ENCODE measurements around the gene SPAG16. TPM values are rescaled to one million over a fixed set of nuclear protein-coding genes. Genes with fewer than 3 reads are reported as not detected.

Gene SPAG16
- total and polyA plus RNA-seq, 2 donors from 2014 or later = 35.9 to 38.5 TPM

DNA sequence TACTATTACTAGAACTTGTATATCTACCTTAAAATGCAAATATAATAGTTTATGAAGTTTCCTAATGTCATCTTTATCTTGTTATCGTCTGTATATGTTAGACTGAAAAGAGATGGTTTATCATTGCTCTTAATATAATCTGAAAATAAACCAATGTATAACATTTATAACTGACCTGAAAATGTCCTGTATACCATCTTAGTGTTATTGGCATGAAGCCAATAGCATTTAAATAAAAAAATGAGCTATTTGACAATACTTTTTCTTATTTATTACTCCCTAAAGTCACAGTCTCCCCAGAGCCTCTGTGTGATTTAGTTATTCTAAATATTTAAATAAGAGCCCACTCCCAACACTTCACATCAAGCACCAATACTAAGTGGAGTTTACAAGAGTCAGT lies 1128.4 kb downstream of the SPAG16 start:
- TF ChIP-seq, protein P1, sequence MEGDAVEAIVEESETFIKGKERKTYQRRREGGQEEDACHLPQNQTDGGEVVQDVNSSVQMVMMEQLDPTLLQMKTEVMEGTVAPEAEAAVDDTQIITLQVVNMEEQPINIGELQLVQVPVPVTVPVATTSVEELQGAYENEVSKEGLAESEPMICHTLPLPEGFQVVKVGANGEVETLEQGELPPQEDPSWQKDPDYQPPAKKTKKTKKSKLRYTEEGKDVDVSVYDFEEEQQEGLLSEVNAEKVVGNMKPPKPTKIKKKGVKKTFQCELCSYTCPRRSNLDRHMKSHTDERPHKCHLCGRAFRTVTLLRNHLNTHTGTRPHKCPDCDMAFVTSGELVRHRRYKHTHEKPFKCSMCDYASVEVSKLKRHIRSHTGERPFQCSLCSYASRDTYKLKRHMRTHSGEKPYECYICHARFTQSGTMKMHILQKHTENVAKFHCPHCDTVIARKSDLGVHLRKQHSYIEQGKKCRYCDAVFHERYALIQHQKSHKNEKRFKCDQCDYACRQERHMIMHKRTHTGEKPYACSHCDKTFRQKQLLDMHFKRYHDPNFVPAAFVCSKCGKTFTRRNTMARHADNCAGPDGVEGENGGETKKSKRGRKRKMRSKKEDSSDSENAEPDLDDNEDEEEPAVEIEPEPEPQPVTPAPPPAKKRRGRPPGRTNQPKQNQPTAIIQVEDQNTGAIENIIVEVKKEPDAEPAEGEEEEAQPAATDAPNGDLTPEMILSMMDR (IDR thresholded peaks at IDR 0.05; ENCODE audit: borderline replicate concordance, extremely low read depth, insufficient read depth) = no peak
- no peak overlapping the region for H3K9ac ChIP-seq (ENCODE audit: low read length in 3 of 3)
- no peak for DNase-seq
- H3K9me3 ChIP-seq (ENCODE audit: control insufficient read depth in 2 of 3, insufficient read depth in 1 of 3, low read length in 3 of 3) = no peaks in the 10 kb centered on the region
- intact Hi-C loops (cut with DNase I) = no loop called here
- no peak for FAIRE-seq
- no peaks in the 10 kb centered on the region for H3K4me1 ChIP-seq (ENCODE audit: control insufficient read depth in 2 of 3, insufficient read depth in 2 of 3, low read depth in 1 of 3, low read length in 3 of 3)
- no peaks in the 10 kb centered on the region for H3K36me3 ChIP-seq (ENCODE audit: control insufficient read depth in 2 of 3, insufficient read depth in 3 of 3, low read length in 3 of 3)
- H3K27me3 ChIP-seq (ENCODE audit: control insufficient read depth, insufficient read depth, low read length) = no peaks in the 10 kb centered on the region
- H3K27ac ChIP-seq (ENCODE audit: low read depth in 2 of 2, low read length in 2 of 2) = no peak overlapping the region
- no peak overlapping the region for H3K4me3 ChIP-seq (ENCODE audit: low read length in 3 of 3)

DNA sequence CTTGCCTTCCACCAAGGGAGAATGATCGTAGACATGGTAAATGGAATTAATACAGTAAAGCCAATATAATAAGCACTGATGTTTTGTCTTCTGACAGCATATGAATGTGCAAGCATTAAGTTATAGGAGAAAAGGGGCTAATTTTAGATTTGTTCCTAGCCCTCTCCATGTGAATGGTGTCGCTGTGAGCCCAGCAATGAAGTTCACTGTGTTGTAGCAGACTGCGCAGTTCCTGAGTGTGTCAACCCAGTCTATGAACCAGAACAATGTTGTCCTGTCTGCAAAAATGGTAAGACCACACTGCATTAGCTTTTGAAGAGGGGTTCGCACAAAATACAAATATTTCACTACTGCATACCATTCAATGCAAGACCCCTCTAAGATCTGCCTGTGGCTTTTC lies 1152.2 kb downstream of the SPAG16 start:
- FAIRE-seq = no peak
- intact Hi-C loops (cut with DNase I) = no loop called here
- no peak overlapping the region for H3K27ac ChIP-seq (ENCODE audit: low read depth in 2 of 2, low read length in 2 of 2)
- DNase-seq = no peak
- no peaks in the 10 kb centered on the region for H3K27me3 ChIP-seq (ENCODE audit: control insufficient read depth, insufficient read depth, low read length)
- H3K4me3 ChIP-seq (ENCODE audit: low read length in 3 of 3) = no peak overlapping the region
- no peaks in the 10 kb centered on the region for H3K36me3 ChIP-seq (ENCODE audit: control insufficient read depth in 2 of 3, insufficient read depth in 3 of 3, low read length in 3 of 3)
- TF ChIP-seq, protein P1 (IDR thresholded peaks at IDR 0.05; ENCODE audit: borderline replicate concordance, extremely low read depth, insufficient read depth) = no peak
- no peaks in the 10 kb centered on the region for H3K4me1 ChIP-seq (ENCODE audit: control insufficient read depth in 2 of 3, insufficient read depth in 2 of 3, low read depth in 1 of 3, low read length in 3 of 3)
- H3K9me3 ChIP-seq (ENCODE audit: control insufficient read depth in 2 of 3, insufficient read depth in 1 of 3, low read length in 3 of 3) = no peaks in the 10 kb centered on the region
- H3K9ac ChIP-seq (ENCODE audit: low read length in 3 of 3) = no peak overlapping the region

DNA sequence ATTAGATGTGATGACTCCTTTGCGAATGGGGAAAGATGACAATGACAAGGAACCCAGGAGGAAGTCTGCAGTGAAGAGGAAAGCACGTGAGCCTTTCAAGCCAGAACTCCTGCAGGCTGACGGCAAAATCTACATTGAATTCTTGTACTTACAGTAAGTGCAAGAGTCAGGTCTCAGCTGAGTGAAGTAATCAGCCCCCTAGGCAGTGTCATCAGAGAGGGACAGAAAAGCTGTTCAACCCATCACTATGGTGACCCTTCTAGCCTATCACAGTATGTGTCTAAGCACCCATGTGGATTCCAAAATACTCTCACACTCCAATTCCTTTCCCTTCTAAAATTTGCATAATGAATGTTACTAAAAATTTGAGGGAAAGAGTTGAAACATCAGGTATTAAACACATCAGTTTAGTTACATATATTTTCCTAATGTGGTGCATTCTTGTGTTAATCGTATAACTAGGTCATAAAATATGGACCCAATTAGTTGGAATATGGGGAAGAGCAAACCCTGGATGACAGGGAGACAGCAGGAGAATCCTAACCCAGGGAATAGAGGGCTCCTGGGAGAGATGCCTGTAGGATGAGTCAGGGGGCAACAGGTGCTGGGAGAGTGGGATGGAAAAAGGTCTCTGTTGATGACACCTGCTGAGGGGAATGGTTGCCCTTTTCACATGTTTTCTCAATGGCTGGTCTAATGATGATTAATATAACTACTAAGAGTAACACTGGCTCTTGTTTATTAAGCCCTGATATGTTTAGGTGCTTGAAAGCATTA lies 1166.0 kb downstream of the SPAG16 start:
- no peaks in the 10 kb centered on the region for H3K36me3 ChIP-seq (ENCODE audit: control insufficient read depth in 2 of 3, insufficient read depth in 3 of 3, low read length in 3 of 3)
- H3K9ac ChIP-seq (ENCODE audit: low read length in 3 of 3) = no peak overlapping the region
- TF ChIP-seq, protein P1 (IDR thresholded peaks at IDR 0.05; ENCODE audit: borderline replicate concordance, extremely low read depth, insufficient read depth) = no peak
- H3K9me3 ChIP-seq (ENCODE audit: control insufficient read depth in 2 of 3, insufficient read depth in 1 of 3, low read length in 3 of 3) = no peaks in the 10 kb centered on the region
- intact Hi-C loops (cut with DNase I) = no loop called here
- no peaks in the 10 kb centered on the region for H3K27me3 ChIP-seq (ENCODE audit: control insufficient read depth, insufficient read depth, low read length)
- FAIRE-seq (no peak), DNase-seq (no peak)
- no peaks in the 10 kb centered on the region for H3K4me1 ChIP-seq (ENCODE audit: control insufficient read depth in 2 of 3, insufficient read depth in 2 of 3, low read depth in 1 of 3, low read length in 3 of 3)
- no peak overlapping the region for H3K4me3 ChIP-seq (ENCODE audit: low read length in 3 of 3)
- no peak overlapping the region for H3K27ac ChIP-seq (ENCODE audit: low read depth in 2 of 2, low read length in 2 of 2)

Data from kidney (tissue), 14 donors.